WERI-Rb-1 (cell line): ENCODE results near the gene DOCK8.

Experiments used
- DNase-seq: peaks from one replicate; pipeline ENCODE4 v3.0.0-alpha.2; 2020
- H3K27ac ChIP-seq: fragments of 250-450 bp; sonication (Bioruptor Pico); 2 replicates; pipeline ENCODE4 v1.5.1; 2020; ENCODE audit warnings: mild to moderate bottlenecking, moderate library complexity
- H3K27me3 ChIP-seq: fragments of 250-450 bp; sonication (Bioruptor Pico); 2 replicates; pipeline ENCODE4 v1.5.1; 2021; ENCODE audit warnings: mild to moderate bottlenecking, low read depth, moderate library complexity; ENCODE audit not compliant: insufficient read depth, severe bottlenecking
- H3K36me3 ChIP-seq: fragments of 250-450 bp; sonication (Bioruptor Pico); 2 replicates; pipeline ENCODE4 v1.5.1; 2020; ENCODE audit warnings: mild to moderate bottlenecking, moderate library complexity
- H3K4me3 ChIP-seq: 2 replicates; pipeline ENCODE4 v1.5.1; 2011; ENCODE audit warnings: low read depth, mild to moderate bottlenecking, control low read depth, low read length
- H3K9me3 ChIP-seq: fragments of 250-450 bp; sonication (Bioruptor Pico); 2 replicates; pipeline ENCODE4 v1.5.1; 2021; ENCODE audit warnings: mild to moderate bottlenecking, moderate library complexity; ENCODE audit not compliant: severe bottlenecking
- CTCF ChIP-seq: IDR thresholded peaks from 2 replicates; pipeline ENCODE4 v1.5.1; 2011; ENCODE audit warnings: low read depth, mild to moderate bottlenecking, control low read depth, inconsistent platforms, low read length

The DOCK8 gene

GRCh38 chr9:444528-444927, 229.9 kb downstream of the DOCK8 start:
- H3K27ac ChIP-seq, result no peak overlapping the region

GRCh38 chr9:445033-445432, 230.4 kb downstream of the DOCK8 start:
- no peaks in the 10 kb centered on the region for H3K27me3 ChIP-seq
- no peak for TF ChIP-seq CTCF
- H3K27ac ChIP-seq, result no peak overlapping the region
- peaks cover 49% of the 10 kb centered on the region for H3K36me3 ChIP-seq
- no peak overlapping the region for H3K4me3 ChIP-seq
- H3K9me3 ChIP-seq, result no peaks in the 10 kb centered on the region
- DNase-seq, result no peak

More at GRCh38 chr9:444528-444927, 229.9 kb downstream of the DOCK8 start:
- no peak for TF ChIP-seq CTCF
- H3K36me3 ChIP-seq, result peaks cover 47% of the 10 kb centered on the region
- DNase-seq, result no peak
- no peaks in the 10 kb centered on the region for H3K27me3 ChIP-seq
- H3K9me3 ChIP-seq, result no peaks in the 10 kb centered on the region
- H3K4me3 ChIP-seq, result no peak overlapping the region

- H3K4me3 ChIP-seq, result no peak overlapping the region
- DNase-seq, result no peak
- H3K27me3 ChIP-seq, result no peaks in the 10 kb centered on the region
- peaks cover 55% of the 10 kb centered on the region for H3K36me3 ChIP-seq
- H3K27ac ChIP-seq, result no peak overlapping the region
- TF ChIP-seq CTCF, result no peak
- H3K9me3 ChIP-seq, result no peaks in the 10 kb centered on the region
These were observed 231.5 kb downstream of the DOCK8 start for GRCh38 chr9:446074-446699.

- Histone ChIP-seq H3K4me3 (no peak overlapping the region), H3K27ac (no peak overlapping the region), H3K36me3 (peaks cover 45% of the 10 kb centered on the region), H3K27me3 (no peaks in the 10 kb centered on the region), H3K9me3 (no peaks in the 10 kb centered on the region)
- no peak for DNase-seq
- no peak for TF ChIP-seq CTCF
These were observed 232.8 kb downstream of the DOCK8 start for GRCh38 chr9:447230-448025.

- DNase-seq, result no peak
- Histone ChIP-seq H3K9me3 (no peaks in the 10 kb centered on the region), H3K4me3 (no peak overlapping the region), H3K27ac (no peak overlapping the region), H3K27me3 (no peaks in the 10 kb centered on the region), H3K36me3 (peaks cover 31% of the 10 kb centered on the region)
- TF ChIP-seq CTCF, result no peak
These were observed 235.4 kb downstream of the DOCK8 start for GRCh38 chr9:450057-450456.
